HepG2 (cell line): ENCODE measurements around the gene TVP23A.

ENCODE experiments used
- ATF6 ChIP-seq: sonication (generic); formaldehyde crosslinking; conservative IDR thresholded peaks from 2 replicates; pipeline ENCODE4 v1.4.0; 2020; ENCODE audit warnings: missing genetic modification reagents
- CEBPB ChIP-seq: IDR thresholded peaks from 2 replicates; pipeline ENCODE4 v1.6.1; 2011; ENCODE audit warnings: low read depth, low read length, improper control_type of control experiment, borderline replicate concordance
- CTCF ChIP-seq: sonication (generic); formaldehyde crosslinking; IDR thresholded peaks from 2 replicates; pipeline ENCODE4 v1.5.0; 2020; ENCODE audit warnings: mild to moderate bottlenecking, missing genetic modification reagents, moderate library complexity
- EZH2 ChIP-seq: conservative IDR thresholded peaks from 2 replicates; pipeline ENCODE4 v1.6.1; 2012; ENCODE audit warnings: mild to moderate bottlenecking, low read depth, low read length, moderate library complexity
- FOSL1 ChIP-seq: sonication (generic); formaldehyde crosslinking; IDR thresholded peaks from 2 replicates; pipeline ENCODE4 v1.9.0; 2021; ENCODE audit warnings: missing genetic modification reagents, borderline replicate concordance
- GTF3A ChIP-seq: sonication (generic); formaldehyde crosslinking; conservative IDR thresholded peaks from 2 replicates; pipeline ENCODE4 v1.4.0; 2020; ENCODE audit warnings: mild to moderate bottlenecking, missing genetic modification reagents
- MAZ ChIP-seq, 2 experiments: sonication (generic) in 1 of 2; formaldehyde crosslinking in 1 of 2; IDR thresholded peaks; 2 replicates each; pipeline versions ENCODE4 v1.5.0 to v1.6.1; 2012 to 2020; ENCODE audit warnings: low read depth in 2 of 2, mild to moderate bottlenecking in 2 of 2, borderline replicate concordance in 1 of 2, improper control_type of control experiment in 1 of 2, low read length in 1 of 2, missing genetic modification reagents in 1 of 2, moderate library complexity in 1 of 2
- MLLT10 ChIP-seq: sonication (generic); formaldehyde crosslinking; IDR thresholded peaks from 2 replicates; pipeline ENCODE4 v1.4.0; 2020; ENCODE audit warnings: missing genetic modification reagents
- NFIC ChIP-seq: IDR thresholded peaks from 2 replicates; pipeline ENCODE4 v1.6.1; 2012; ENCODE audit warnings: mild to moderate bottlenecking, low read length, inconsistent platforms
- SP1 ChIP-seq, 2 experiments: fragments of 450-650 bp in 1 of 2; sonication (generic) in 1 of 2; formaldehyde crosslinking in 1 of 2; IDR thresholded peaks; 2 replicates each; pipeline versions ENCODE4 v1.4.0 to v1.6.1; 2016 to 2020; ENCODE audit warnings: missing genetic modification reagents in 1 of 2
- ZBTB43 ChIP-seq: sonication (generic); formaldehyde crosslinking; conservative IDR thresholded peaks from 2 replicates; pipeline ENCODE4 v1.4.0; 2020; ENCODE audit warnings: missing genetic modification reagents
- ZNF317 ChIP-seq: sonication (generic); formaldehyde crosslinking; IDR thresholded peaks from 2 replicates; pipeline ENCODE4 v1.5.0; 2020; ENCODE audit warnings: mild to moderate bottlenecking, missing genetic modification reagents

GRCh38 chr16:10740845-10741208 lies 77.8 kb downstream of the TVP23A start:
- TF ChIP-seq MLLT10 (CRISPR knock-in tag) (no peak), EZH2 (no peak), FOSL1 (no peak), CTCF (no peak), ZNF317 (CRISPR knock-in tag) (no peak), NFIC (no peak), CEBPB (no peak), SP1 (IDR thresholded peaks at IDR 0.05) (no peak), SP1 (CRISPR knock-in tag; IDR thresholded peaks at IDR 0.05) (no peak), MAZ (IDR thresholded peaks at IDR 0.05; ENCODE audit: borderline replicate concordance, low read depth, low read length) (no peak), MAZ (CRISPR knock-in tag; IDR thresholded peaks at IDR 0.05; ENCODE audit: low read depth) (no peak), GTF3A (CRISPR knock-in tag) (no peak), ZBTB43 (no peak), ATF6 (no peak)
